Type B pancreatic cell (in vitro differentiated cells): ENCODE results near the gene DTNBP1. TPM values are rescaled to one million over a fixed set of nuclear protein-coding genes. Genes with fewer than 3 reads are reported as not detected.

ENCODE experiments used
- DNase-seq: peaks from one replicate; pipeline ENCODE4 v3.0.0; 2021; ENCODE audit warnings: mixed read lengths; ENCODE audit not compliant: unreplicated experiment; ENCODE audit errors: extremely low spot score
- H3K27ac Mint-ChIP-seq: 2 replicates; pipeline ENCODE4 v1.8.0; 2021; ENCODE audit warnings: mild to moderate bottlenecking, mixed read lengths
- H3K27me3 Mint-ChIP-seq: 2 replicates; pipeline ENCODE4 v1.8.0; 2021; ENCODE audit warnings: mixed read lengths
- H3K36me3 Mint-ChIP-seq: 2 replicates; pipeline ENCODE4 v1.8.0; 2021; ENCODE audit warnings: mixed read lengths
- H3K4me1 Mint-ChIP-seq: one replicate; pipeline ENCODE4 v1.8.0; 2021; ENCODE audit warnings: mixed read lengths; ENCODE audit not compliant: unreplicated experiment
- H3K4me3 Mint-ChIP-seq: 2 replicates; pipeline ENCODE4 v1.8.0; 2021; ENCODE audit warnings: mild to moderate bottlenecking, mixed read lengths
- H3K9me3 Mint-ChIP-seq: 2 replicates; pipeline ENCODE4 v1.8.0; 2021; ENCODE audit warnings: mixed read lengths
- total RNA-seq: library from RNA; stranded (reverse); gene quantifications from 2 replicates; pipeline ENCODE4 v1.2.1, GENCODE V29; 2021; ENCODE audit warnings: low replicate concordance
- TF ChIP-seq, protein P1 (sequence below): fragments of 200-600 bp; sonication (generic); conservative IDR thresholded peaks from 2 replicates; pipeline ENCODE4 v1.5.0; 2021; ENCODE audit warnings: antibody characterized with exemption, mild to moderate bottlenecking

Gene DTNBP1
- total RNA-seq, 1 donor from 2014 or later = 11.6 TPM

DNA sequence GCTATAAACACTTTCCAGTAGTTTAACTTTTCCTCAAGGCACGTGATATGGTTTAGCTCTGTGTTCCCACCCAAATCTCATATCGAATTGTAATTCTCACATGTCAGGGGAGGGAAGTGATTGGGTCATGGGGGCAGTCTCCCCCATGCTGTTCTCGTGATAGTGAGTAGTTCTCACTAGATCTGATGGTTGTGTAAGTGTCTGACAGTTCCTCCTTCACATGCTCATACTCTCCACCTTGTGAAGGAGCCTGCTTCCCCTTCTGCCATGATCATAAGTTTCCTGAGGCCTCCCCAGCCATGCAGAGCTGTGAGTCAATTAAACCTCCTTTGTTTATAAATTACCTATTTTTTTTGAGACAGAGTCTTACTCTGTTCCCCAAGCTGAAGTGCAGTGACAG, 127.9 kb downstream of the DTNBP1 start:
- Mint-ChIP-seq H3K36me3 (peaks cover 21% of the 10 kb centered on the region), H3K27ac (no peak overlapping the region), H3K4me1 (peaks cover 6% of the 10 kb centered on the region), H3K9me3 (peaks cover 5% of the 10 kb centered on the region), H3K27me3 (no peaks in the 10 kb centered on the region), H3K4me3 (no peak overlapping the region)
- DNase-seq = no peak
- TF ChIP-seq, protein P1, sequence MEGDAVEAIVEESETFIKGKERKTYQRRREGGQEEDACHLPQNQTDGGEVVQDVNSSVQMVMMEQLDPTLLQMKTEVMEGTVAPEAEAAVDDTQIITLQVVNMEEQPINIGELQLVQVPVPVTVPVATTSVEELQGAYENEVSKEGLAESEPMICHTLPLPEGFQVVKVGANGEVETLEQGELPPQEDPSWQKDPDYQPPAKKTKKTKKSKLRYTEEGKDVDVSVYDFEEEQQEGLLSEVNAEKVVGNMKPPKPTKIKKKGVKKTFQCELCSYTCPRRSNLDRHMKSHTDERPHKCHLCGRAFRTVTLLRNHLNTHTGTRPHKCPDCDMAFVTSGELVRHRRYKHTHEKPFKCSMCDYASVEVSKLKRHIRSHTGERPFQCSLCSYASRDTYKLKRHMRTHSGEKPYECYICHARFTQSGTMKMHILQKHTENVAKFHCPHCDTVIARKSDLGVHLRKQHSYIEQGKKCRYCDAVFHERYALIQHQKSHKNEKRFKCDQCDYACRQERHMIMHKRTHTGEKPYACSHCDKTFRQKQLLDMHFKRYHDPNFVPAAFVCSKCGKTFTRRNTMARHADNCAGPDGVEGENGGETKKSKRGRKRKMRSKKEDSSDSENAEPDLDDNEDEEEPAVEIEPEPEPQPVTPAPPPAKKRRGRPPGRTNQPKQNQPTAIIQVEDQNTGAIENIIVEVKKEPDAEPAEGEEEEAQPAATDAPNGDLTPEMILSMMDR = no peak

GRCh38 chr6:15533379-15534026, 129.3 kb downstream of the DTNBP1 start:
- H3K27ac Mint-ChIP-seq = no peak overlapping the region
- DNase-seq = no peak
- TF ChIP-seq, protein P1 = no peak
- no peaks in the 10 kb centered on the region for H3K4me1 Mint-ChIP-seq
- peaks cover 22% of the 10 kb centered on the region for H3K36me3 Mint-ChIP-seq
- H3K4me3 Mint-ChIP-seq = no peak overlapping the region
- peaks cover 5% of the 10 kb centered on the region for H3K9me3 Mint-ChIP-seq
- no peaks in the 10 kb centered on the region for H3K27me3 Mint-ChIP-seq

DNA sequence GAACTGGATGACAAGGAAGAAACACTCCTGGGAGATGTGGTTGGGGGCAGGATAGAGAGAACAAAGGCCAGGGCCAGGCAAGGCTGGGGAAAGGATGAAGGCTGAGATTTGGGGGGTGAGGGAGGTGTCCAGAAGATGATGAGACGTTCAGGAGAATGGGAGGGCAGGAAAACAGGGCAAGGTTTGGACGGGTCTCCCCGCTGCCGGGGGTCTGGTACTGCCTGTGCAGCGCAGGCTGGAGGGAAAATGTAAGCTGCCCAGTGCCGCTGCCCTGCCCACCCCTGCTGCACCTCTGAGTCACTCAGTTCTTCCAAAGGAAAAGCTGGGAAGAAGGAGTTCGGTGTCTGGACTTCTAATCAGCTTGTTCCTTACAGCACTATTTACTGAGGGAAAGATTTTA, 130.9 kb downstream of the DTNBP1 start:
- TF ChIP-seq, protein P1 = no peak
- Mint-ChIP-seq H3K9me3 (peaks cover 5% of the 10 kb centered on the region), H3K27ac (no peak overlapping the region), H3K36me3 (peaks cover 26% of the 10 kb centered on the region), H3K4me3 (no peak overlapping the region), H3K4me1 (no peaks in the 10 kb centered on the region), H3K27me3 (no peaks in the 10 kb centered on the region)
- no peak for DNase-seq

DNA sequence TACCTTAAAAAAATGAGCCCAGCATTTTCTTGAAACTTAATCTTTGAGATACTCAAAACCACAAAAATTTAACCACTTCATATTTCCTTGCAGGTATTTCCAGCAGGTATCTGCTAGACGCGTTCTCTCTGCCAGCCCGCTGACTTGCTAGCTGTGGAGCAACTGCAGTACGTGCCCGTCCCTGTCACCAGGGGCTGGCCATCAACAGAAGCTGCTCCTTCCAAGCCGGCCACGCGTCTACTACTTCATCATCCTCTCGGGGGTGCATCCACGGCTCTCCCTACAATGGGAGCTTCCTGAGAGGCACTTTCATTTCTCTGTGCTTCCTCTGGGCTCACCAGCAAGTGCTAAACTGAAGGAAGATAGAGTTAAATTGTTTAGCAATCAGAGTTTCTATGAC, 132.4 kb downstream of the DTNBP1 start:
- TF ChIP-seq, protein P1 = no peak
- H3K27me3 Mint-ChIP-seq = no peaks in the 10 kb centered on the region
- peaks cover 39% of the 10 kb centered on the region for H3K36me3 Mint-ChIP-seq

DNA sequence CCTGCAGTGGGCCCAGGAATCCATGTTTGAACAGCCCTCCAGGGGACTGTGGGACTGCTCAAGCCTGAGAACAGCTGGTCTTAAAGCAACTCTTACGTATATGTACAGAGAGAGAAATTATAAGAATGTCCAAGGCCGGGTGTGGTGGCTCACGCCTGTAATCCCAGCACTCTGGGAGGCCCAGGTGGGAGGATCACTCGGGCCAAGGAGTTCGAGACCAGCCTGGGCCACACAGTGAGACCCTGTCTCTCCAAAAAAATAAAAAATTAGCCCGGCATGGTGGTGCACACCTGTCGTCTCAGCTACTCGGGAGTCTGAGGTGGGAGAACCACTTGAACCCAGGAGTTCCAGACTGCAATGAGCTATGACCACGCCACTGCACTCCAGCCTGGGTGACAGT, 134.0 kb downstream of the DTNBP1 start:
- H3K4me1 Mint-ChIP-seq = no peaks in the 10 kb centered on the region
- no peak overlapping the region for H3K4me3 Mint-ChIP-seq
- no peaks in the 10 kb centered on the region for H3K27me3 Mint-ChIP-seq
- H3K27ac Mint-ChIP-seq = no peak overlapping the region
- TF ChIP-seq, protein P1 = no peak
- peaks cover 22% of the 10 kb centered on the region for H3K9me3 Mint-ChIP-seq
- no peak for DNase-seq
- H3K36me3 Mint-ChIP-seq = peaks cover 53% of the 10 kb centered on the region

More for the DNA sequence above, 132.4 kb downstream of the DTNBP1 start:
- DNase-seq = no peak
- H3K9me3 Mint-ChIP-seq = peaks cover 18% of the 10 kb centered on the region
- no peak overlapping the region for H3K27ac Mint-ChIP-seq
- H3K4me1 Mint-ChIP-seq = no peaks in the 10 kb centered on the region
- H3K4me3 Mint-ChIP-seq = no peak overlapping the region
